Measurements from ENCODE around the gene DPP3. TPM values are rescaled to one million over a fixed set of nuclear protein-coding genes. Genes with fewer than 3 reads are reported as not detected.
"Not testable (repeated sequence)": the region's sequence is repeated elsewhere in the genome, so short reads cannot be mapped to it uniquely, and the experiment has no call there.

DPP3 gene
- total RNA-seq, 2 donors from 2014 or later, result 20.2 to 22.2 TPM

DNA sequence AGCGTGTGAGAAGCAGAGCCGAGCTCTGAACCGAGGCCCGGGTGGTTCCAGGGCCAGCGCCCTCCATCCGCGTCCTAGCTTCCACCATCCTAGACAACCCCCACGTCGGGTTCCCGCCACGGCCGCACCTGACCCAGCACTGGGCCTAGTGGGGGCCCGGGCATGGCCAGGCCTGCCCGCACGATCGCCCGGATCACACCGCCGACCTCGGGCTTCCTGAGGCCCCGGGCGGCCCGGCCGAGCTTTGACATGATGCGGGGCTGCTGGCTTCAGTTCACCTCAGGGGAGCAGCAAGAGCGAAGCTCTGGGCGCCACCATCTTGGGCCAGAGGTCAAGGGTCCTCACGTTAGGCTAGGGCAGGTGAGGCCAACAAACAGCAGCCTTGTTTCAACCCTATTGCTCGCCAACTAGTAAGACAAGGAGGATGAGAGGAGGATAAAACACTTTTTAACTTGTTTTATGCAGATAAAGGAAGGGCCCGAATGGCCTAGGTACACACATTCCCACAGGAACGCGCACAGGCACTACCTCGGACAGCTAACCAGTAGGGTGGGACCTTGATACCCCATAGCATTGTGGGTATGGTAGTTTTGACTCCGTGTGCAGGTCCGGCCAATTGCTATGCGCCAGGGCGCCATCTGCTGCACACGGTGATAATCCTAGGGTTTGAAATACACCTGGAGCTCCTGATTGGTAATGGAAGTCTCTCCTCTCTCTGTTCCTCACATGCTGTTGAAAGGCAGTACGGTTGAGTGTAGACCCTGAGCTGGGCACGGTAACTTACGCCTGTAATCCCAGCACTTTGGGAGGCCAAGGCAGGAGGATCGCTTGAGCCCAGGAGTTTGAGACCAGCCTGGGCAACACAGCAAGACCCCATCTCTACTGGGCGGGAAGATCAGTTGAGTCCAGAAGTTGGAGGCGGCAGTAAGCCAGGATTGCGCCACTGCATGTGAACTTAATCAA, 41.4 kb upstream of the DPP3 start, which contains the start of gene MRPL11:
TSS of gene MRPL11 (minus strand) at position 345 of the 963 bp plus-strand sequence. CDS start at position 251, 94 bp downstream.
- peaks cover 0 to 10% of the 10 kb centered on the region in 2 donors for H3K4me1 ChIP-seq (ENCODE audit: control insufficient read depth in 1 of 2, low read depth in 2 of 2)
- peak within 1 kb of the TSS; percentile 97 for H3K4me3 ChIP-seq
- H3K27me3 ChIP-seq (replicated peaks; ENCODE audit: insufficient read depth), result no peaks in the 10 kb centered on the region
- no peaks in the 10 kb centered on the region for H3K9me3 ChIP-seq
- peaks cover 20% of the 10 kb centered on the region for H3K36me3 ChIP-seq
- peak within 1 kb of the TSS; percentile 80 to 83 for H3K27ac ChIP-seq
- DNase-seq (ENCODE audit: low spot score) (peak; percentile 65), ATAC-seq (ENCODE audit: insufficient number of reproducible peaks, low FRiP score, low read depth) (peak; percentile 92)
- TF ChIP-seq, protein P1, sequence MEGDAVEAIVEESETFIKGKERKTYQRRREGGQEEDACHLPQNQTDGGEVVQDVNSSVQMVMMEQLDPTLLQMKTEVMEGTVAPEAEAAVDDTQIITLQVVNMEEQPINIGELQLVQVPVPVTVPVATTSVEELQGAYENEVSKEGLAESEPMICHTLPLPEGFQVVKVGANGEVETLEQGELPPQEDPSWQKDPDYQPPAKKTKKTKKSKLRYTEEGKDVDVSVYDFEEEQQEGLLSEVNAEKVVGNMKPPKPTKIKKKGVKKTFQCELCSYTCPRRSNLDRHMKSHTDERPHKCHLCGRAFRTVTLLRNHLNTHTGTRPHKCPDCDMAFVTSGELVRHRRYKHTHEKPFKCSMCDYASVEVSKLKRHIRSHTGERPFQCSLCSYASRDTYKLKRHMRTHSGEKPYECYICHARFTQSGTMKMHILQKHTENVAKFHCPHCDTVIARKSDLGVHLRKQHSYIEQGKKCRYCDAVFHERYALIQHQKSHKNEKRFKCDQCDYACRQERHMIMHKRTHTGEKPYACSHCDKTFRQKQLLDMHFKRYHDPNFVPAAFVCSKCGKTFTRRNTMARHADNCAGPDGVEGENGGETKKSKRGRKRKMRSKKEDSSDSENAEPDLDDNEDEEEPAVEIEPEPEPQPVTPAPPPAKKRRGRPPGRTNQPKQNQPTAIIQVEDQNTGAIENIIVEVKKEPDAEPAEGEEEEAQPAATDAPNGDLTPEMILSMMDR (IDR thresholded peaks at IDR 0.05), result peak; percentile 35

DNA sequence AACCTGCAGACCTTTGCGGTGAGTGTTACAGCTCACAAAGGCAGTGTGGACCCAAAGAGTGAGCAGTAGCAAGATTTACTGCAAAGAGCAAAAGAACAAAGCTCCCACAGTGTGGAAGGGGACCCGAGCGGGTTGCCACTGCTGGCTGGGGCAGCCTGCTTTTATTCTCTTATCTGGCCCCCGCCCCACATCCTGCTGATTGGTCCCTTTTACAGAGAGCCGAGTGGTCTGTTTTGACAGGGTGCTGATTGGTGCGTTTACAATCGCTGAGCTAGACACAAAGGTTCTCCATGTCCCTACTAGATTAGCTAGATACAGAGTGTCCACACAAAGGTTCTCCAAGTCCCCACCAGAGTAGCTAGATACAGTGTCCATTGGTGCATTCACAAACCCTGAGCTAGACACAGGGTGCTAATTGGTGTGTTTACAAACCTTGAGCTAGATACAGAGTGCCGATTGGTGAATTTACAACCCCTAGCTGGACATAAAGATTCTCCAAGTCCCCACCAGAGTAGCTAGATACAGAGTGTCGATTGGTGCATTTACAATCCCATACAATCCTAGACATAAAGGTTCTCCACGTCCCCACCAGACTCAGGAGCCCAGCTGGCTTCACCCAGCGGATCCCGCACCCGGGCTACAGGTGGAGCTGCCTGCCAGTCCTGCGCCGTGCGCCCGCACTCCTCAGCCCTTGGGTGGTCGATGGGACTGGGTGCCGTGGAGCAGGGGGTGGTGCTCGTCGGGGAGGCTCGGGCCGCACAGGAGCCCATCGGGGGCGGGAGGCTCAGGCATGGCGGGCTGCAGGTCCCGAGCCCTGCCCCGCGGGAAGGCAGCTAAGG, 39.9 kb upstream of the DPP3 start:
- not testable (repeated sequence) for H3K27ac ChIP-seq; DNase-seq (ENCODE audit: low spot score); ATAC-seq (ENCODE audit: insufficient number of reproducible peaks, low FRiP score, low read depth); H3K4me3 ChIP-seq; H3K4me1 ChIP-seq (ENCODE audit: control insufficient read depth in 1 of 2, low read depth in 2 of 2); H3K27me3 ChIP-seq (replicated peaks; ENCODE audit: insufficient read depth); H3K9me3 ChIP-seq
- peaks cover 16% of the 10 kb centered on the region for H3K36me3 ChIP-seq

DNA sequence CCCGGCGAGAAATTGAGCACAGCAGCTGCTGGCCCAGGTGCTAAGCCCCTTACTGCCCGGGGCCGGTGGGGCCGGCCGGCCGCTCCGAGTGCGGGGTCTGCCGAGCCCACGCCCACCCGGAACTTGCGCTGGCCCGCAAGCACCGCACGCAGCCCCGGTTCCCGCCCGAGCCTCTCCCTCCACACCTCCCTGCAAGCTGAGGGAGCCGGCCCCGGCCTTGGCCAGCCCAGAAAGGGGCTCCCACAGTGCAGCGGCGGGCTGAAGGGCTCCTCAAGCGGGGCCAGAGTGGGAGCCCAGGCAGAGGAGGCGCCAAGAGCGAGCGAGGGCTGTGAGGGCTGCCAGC, 39.3 kb upstream of the DPP3 start:
- not testable (repeated sequence) for H3K27ac ChIP-seq; H3K36me3 ChIP-seq; H3K9me3 ChIP-seq; H3K4me1 ChIP-seq (ENCODE audit: control insufficient read depth in 1 of 2, low read depth in 2 of 2); ATAC-seq (ENCODE audit: insufficient number of reproducible peaks, low FRiP score, low read depth); H3K4me3 ChIP-seq; H3K27me3 ChIP-seq (replicated peaks; ENCODE audit: insufficient read depth); DNase-seq (ENCODE audit: low spot score)

DNA sequence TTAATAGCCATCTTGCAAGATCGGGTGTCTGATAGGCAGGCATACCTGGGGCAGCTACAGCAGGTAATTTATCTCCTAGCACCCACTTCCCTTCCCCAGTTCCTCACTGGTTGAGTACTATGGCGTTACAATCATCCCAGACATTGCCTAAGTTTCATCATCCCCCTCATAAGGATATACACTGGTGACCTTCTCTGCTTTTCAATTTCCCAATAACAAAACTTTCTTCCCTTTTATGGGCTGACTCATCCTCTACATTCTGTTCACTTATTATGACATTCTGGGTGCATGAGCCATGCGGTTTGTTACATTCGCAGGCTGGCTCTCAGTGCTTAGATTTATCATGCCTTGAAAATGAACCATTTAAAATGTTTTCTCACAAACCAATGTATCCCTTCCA, 36.6 kb upstream of the DPP3 start:
- Histone ChIP-seq H3K36me3 (no peaks in the 10 kb centered on the region), H3K27ac (no peak overlapping the region), H3K9me3 (no peaks in the 10 kb centered on the region), H3K27me3 (replicated peaks; ENCODE audit: insufficient read depth) (no peaks in the 10 kb centered on the region), H3K4me3 (no peak overlapping the region), H3K4me1 (ENCODE audit: control insufficient read depth in 1 of 2, low read depth in 2 of 2) (no peaks in the 10 kb centered on the region)
- DNase-seq (ENCODE audit: low spot score), result no peak
- TF ChIP-seq, protein P1 (IDR thresholded peaks at IDR 0.05), result no peak
- ATAC-seq (ENCODE audit: insufficient number of reproducible peaks, low FRiP score, low read depth), result no peak

DNA sequence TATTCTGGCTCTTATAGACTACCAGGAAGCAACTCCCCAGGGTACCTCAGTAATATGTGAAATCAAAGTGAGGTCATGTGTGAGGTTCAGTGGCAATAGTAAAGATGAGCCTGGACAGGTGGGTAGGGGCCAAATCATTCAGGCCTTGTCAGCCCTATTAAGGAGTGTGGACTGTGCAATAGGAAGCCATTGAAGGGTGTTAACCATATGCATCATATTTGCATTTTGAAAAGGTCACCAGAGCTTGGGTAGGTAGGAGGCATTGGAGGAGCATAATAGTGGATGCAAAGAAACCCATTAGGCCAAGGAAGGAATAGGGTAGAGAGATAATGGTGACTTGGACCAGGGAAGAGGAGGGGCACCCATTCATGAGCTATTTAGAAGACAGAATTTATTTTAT, 33.2 kb upstream of the DPP3 start:
- DNase-seq (ENCODE audit: low spot score) (no peak), ATAC-seq (ENCODE audit: insufficient number of reproducible peaks, low FRiP score, low read depth) (no peak)
- Histone ChIP-seq H3K27ac (no peak overlapping the region), H3K4me1 (ENCODE audit: control insufficient read depth in 1 of 2, low read depth in 2 of 2) (no peaks in the 10 kb centered on the region), H3K36me3 (no peaks in the 10 kb centered on the region), H3K27me3 (replicated peaks; ENCODE audit: insufficient read depth) (no peaks in the 10 kb centered on the region), H3K4me3 (no peak overlapping the region), H3K9me3 (no peaks in the 10 kb centered on the region)
- TF ChIP-seq, protein P1 (IDR thresholded peaks at IDR 0.05), result no peak

DNA sequence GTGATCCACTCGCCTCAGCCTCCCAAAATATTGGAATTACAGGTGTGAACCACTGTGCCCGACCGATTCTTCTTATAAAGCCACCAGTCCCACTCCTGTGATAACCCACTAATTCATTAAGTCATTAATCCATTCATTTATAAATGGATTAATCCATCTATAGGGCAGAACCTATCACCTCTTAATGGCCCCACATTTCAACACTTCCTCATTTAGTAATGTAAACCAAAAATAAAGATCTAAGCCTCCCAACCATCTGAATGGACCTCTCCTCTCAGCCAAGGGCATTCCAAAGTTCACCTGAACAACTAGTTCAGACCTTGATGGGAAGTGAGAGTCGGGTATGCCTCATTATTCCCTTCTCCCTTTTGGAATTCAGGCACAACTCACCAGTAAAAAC, 31.7 kb upstream of the DPP3 start:
- TF ChIP-seq, protein P1 (IDR thresholded peaks at IDR 0.05), result no peak
- Histone ChIP-seq H3K27me3 (replicated peaks; ENCODE audit: insufficient read depth) (no peaks in the 10 kb centered on the region), H3K27ac (no peak overlapping the region), H3K9me3 (no peaks in the 10 kb centered on the region), H3K36me3 (no peaks in the 10 kb centered on the region), H3K4me3 (no peak overlapping the region), H3K4me1 (ENCODE audit: control insufficient read depth in 1 of 2, low read depth in 2 of 2) (no peaks in the 10 kb centered on the region)
- ATAC-seq (ENCODE audit: insufficient number of reproducible peaks, low FRiP score, low read depth) (no peak), DNase-seq (ENCODE audit: low spot score) (no peak)

All from thoracic aorta (tissue), 2 donors.